HEK293T (cell line): ENCODE results near the gene PCBP3.

Experiments
- FOXM1 ChIP-seq: fragments of 450-650 bp; IDR thresholded peaks from 2 replicates; pipeline ENCODE4 v1.6.1; 2017; ENCODE audit warnings: mild to moderate bottlenecking, borderline replicate concordance
- NFRKB ChIP-seq: fragments of 450-650 bp; IDR thresholded peaks from 2 replicates; pipeline ENCODE4 v1.6.1; 2016; ENCODE audit warnings: mild to moderate bottlenecking, moderate library complexity

- TF ChIP-seq FOXM1 = no peak
- TF ChIP-seq NFRKB = no peak
Observed at GRCh38 chr21:45872902-45873301, 229.4 kb downstream of the PCBP3 start.
